Esophagus muscularis mucosa (tissue), 4 donors: Measurements from ENCODE around the gene PTPRT.

Source experiments
- CTCF ChIP-seq, 3 experiments: fragments of 200-600 bp in 2 of 3; fragments of 450-650 bp in 1 of 3; sonication (generic) in 2 of 3; IDR thresholded peaks; one replicate each; pipeline ENCODE4 v1.5.1; 2017 to 2019; ENCODE audit warnings: antibody characterized with exemption in 3 of 3, mild to moderate bottlenecking in 2 of 3, moderate library complexity in 1 of 3
- EP300 ChIP-seq: sonication (generic); formaldehyde crosslinking; IDR thresholded peaks from one replicate; pipeline ENCODE4 v1.6.1; 2017; ENCODE audit warnings: antibody characterized with exemption
- POLR2A ChIP-seq: fragments of 450-650 bp; IDR thresholded peaks from one replicate; pipeline ENCODE4 v1.6.1; 2017; ENCODE audit warnings: antibody characterized with exemption, moderate library complexity, mild to moderate bottlenecking, low read depth
- POLR2AphosphoS5 ChIP-seq, 2 donors: sonication (generic); formaldehyde crosslinking; IDR thresholded peaks; one replicate each; pipeline ENCODE4 v1.6.1; 2017; ENCODE audit warnings: antibody characterized with exemption in 2 of 2

- TF ChIP-seq CTCF (IDR thresholded peaks at IDR 0.05) (no peak), POLR2A (no peak), POLR2AphosphoS5 (IDR thresholded peaks at IDR 0.05) (no peak), EP300 (no peak)
Measured at GRCh38 chr20:42968746-42969145, 221.0 kb downstream of the PTPRT start.
